Colonic mucosa (tissue), 4 donors: ENCODE data around the gene VASN. TPM values are rescaled to one million over a fixed set of nuclear protein-coding genes. Genes with fewer than 3 reads are reported as not detected.

Experiments
- DNase-seq: peaks from one replicate; pipeline ENCODE4 v3.0.0-alpha.2; 2020
- H3K27ac ChIP-seq: fragments of 200-600 bp; one replicate; pipeline ENCODE4 v1.8.0; 2021
- H3K27me3 ChIP-seq: fragments of 200-600 bp; one replicate; pipeline ENCODE4 v1.8.0; 2021
- H3K36me3 ChIP-seq: fragments of 200-600 bp; one replicate; pipeline ENCODE4 v1.8.0; 2021
- H3K4me1 ChIP-seq: fragments of 200-600 bp; one replicate; pipeline ENCODE4 v1.8.0; 2021; ENCODE audit warnings: mild to moderate bottlenecking
- H3K4me3 ChIP-seq: fragments of 200-600 bp; one replicate; pipeline ENCODE4 v1.8.0; 2021
- H3K9ac ChIP-seq, 2 donors: one replicate each; pipeline ENCODE4 v1.7.0; 2013; ENCODE audit warnings: control low read depth in 2 of 2, low read depth in 2 of 2, low read length in 2 of 2
- H3K9me3 ChIP-seq: fragments of 200-600 bp; one replicate; pipeline ENCODE4 v1.8.0; 2021
- intact Hi-C: fragments of 100-400 bp; cut with DNase I; formaldehyde crosslinking; loops from one replicate; pipeline ENCODE4 v1.14.1; 2022
- total RNA-seq, 2 donors: library from RNA; stranded (reverse); fragmentation: NEBNext Ultra II Directional in 1 of 2; extraction: Animal tissue kit (Norgen Biotek cat#: 25700) in 1 of 2; gene quantifications; one replicate each; pipeline ENCODE4 v1.2.1, GENCODE V29; 2021
- TF ChIP-seq, protein P1 (sequence below): fragments of 200-600 bp; IDR thresholded peaks from one replicate; pipeline ENCODE4 v1.8.0; 2022; ENCODE audit warnings: antibody characterized with exemption, mild to moderate bottlenecking
- donor health status: healthy.
- donor health status: DM: no; HTN: no; CAD: no.
- donor health status: DM: no; HTN: no; CAD: no.

The VASN gene
- total RNA-seq, 2 donors from 2014 or later: 2.7 to 4.1 TPM

DNA sequence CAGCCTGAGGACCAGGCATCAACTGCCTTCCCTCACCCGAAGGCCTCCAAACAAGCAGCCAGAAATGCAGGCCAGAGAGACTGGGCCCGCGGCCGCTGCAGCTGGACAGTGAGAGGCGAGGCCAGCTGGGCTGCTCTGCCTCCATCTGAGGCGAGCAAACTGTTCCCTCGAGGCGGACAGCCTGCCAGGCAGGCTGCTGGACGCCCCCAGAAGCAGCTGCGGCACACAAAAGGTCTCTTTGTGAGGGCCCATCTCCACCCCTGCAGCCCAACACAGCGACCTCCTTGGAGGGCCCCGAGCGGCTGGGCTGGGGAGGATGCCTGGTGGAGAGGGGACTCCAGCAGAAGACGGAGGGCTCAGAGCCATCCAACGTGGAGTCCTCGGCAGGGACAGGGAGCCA is 40.0 kb downstream of the VASN start:
- DNase-seq: peak; percentile 40
- Histone ChIP-seq H3K4me1 (no peaks in the 10 kb centered on the region), H3K4me3 (no peak overlapping the region), H3K36me3 (no peaks in the 10 kb centered on the region), H3K9me3 (no peaks in the 10 kb centered on the region), H3K27me3 (no peaks in the 10 kb centered on the region), H3K27ac (peak overlapping the region; percentile 1), H3K9ac (no peak overlapping the region)
- intact Hi-C loops: no loop called here
- TF ChIP-seq, protein P1, sequence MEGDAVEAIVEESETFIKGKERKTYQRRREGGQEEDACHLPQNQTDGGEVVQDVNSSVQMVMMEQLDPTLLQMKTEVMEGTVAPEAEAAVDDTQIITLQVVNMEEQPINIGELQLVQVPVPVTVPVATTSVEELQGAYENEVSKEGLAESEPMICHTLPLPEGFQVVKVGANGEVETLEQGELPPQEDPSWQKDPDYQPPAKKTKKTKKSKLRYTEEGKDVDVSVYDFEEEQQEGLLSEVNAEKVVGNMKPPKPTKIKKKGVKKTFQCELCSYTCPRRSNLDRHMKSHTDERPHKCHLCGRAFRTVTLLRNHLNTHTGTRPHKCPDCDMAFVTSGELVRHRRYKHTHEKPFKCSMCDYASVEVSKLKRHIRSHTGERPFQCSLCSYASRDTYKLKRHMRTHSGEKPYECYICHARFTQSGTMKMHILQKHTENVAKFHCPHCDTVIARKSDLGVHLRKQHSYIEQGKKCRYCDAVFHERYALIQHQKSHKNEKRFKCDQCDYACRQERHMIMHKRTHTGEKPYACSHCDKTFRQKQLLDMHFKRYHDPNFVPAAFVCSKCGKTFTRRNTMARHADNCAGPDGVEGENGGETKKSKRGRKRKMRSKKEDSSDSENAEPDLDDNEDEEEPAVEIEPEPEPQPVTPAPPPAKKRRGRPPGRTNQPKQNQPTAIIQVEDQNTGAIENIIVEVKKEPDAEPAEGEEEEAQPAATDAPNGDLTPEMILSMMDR: no peak

DNA sequence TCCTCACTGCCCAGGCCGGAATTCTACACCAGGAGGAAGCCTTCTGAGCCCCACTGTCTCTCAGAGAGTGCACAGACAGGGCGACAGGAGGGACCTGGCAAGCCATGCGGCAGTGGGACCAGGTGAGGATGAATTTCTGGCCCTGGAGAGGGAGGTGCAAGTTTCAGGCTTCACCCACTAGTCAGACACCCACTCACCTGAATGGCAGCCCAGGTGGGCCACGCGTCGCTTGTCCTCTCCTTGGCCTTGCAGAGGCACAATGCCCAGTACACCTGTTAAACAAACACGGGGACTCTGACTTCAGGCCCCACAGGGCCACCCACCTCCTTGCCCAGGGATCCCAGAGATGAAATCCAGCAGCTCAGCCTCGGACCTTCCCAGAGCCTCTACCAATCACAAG is 40.5 kb downstream of the VASN start:
- intact Hi-C loops: no loop called here
- Histone ChIP-seq H3K9ac (no peak overlapping the region), H3K27ac (peak overlapping the region; percentile 1), H3K36me3 (no peaks in the 10 kb centered on the region), H3K9me3 (no peaks in the 10 kb centered on the region), H3K27me3 (no peaks in the 10 kb centered on the region), H3K4me3 (no peak overlapping the region), H3K4me1 (no peaks in the 10 kb centered on the region)
- DNase-seq: no peak
- TF ChIP-seq, protein P1: no peak

DNA sequence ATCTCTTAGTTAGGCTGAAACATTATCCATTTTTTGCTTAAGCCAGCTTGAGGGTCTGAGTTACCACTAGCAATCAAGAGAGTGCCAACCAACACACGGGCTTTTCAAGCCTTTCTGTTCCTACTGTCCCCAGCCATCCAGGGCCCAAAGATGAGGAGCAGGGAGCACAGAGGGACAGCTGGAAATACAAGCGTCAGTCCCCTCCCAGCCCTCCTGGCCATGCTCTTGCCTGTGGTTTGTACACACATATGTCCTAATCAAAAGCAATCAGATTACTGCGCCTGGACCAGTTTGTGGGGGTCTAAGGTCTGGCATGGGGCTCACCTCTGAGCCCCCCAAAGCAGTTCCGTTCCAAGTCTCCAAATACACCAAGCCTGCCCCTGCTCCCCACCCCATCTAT is 41.2 kb downstream of the VASN start:
- Histone ChIP-seq H3K4me3 (no peak overlapping the region), H3K9me3 (no peaks in the 10 kb centered on the region), H3K27me3 (no peaks in the 10 kb centered on the region), H3K27ac (no peak overlapping the region), H3K9ac (no peak overlapping the region), H3K4me1 (no peaks in the 10 kb centered on the region), H3K36me3 (no peaks in the 10 kb centered on the region)
- TF ChIP-seq, protein P1: no peak
- intact Hi-C loops: no loop called here
- DNase-seq: no peak

DNA sequence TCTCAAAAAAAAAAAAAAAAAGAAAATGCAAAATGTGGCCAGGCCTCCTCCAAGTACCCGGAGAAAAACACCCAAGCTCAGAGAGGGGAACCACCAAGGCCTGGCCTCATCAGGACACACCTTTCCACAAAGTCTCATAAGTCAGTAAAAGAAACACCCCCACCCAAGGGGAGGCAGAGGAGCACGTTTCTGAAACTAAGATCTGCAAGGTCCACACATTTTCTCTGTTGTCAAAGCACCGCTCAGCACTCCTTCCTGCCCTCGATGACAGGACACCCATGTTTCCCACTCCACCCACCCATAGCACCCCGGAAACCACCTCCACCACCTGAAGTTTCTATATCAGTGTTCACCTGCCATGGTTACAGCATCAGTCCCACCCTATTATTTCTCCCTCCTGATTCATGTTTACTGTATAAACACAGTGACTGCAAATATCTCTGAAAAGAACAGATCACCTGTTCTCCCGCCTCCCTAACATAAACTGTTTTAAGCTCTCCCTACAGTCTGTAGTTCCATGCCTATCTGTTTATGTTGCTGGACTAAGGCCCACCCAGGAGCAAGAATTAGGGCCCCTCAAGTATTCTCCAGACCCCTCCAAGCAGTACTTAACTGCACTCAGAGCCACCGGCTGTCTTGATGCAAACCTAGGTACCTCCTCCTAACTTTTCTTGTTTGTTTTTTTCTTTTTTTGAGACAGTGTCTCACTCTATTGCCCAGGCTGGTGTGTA is 42.7 kb downstream of the VASN start:
- TF ChIP-seq, protein P1: no peak
- Histone ChIP-seq H3K4me3 (no peak overlapping the region), H3K4me1 (no peaks in the 10 kb centered on the region)

DNA sequence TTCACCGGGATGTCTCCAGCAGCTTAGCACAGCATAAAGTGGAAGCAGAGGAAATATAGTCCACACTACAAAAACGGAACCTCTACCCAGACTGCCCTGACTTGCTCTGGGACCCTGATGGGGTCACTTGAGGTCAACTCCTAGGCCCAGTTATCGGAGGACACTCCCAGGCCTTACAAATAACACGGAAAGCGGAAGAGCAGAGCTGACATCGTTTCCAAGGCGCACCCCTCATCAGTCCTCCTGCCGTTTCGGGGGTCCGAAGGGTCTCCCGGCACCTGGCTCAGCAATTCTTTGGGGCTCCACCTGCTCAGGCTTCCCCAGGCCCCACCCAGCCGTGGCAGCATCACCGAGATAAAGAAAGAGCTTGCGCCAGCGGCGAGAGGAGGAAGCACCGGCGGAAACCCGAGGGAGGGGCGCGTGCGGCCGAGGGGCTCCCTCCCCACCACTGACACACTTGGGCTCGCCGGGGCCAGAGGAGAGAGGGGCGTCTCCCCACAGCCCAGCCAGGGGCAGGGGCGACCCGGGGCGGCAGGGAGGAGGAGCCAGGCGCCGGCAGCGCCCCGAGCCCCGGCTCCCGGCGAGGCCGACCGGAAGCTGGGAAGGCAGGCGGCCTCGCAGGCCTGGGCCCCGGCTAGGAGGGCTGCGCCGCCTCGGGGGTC is 44.0 kb downstream of the VASN start:
- TF ChIP-seq, protein P1: no peak
- Histone ChIP-seq H3K36me3 (no peaks in the 10 kb centered on the region), H3K27me3 (no peaks in the 10 kb centered on the region), H3K4me1 (no peaks in the 10 kb centered on the region), H3K4me3 (peak overlapping the region; percentile 86), H3K9me3 (no peaks in the 10 kb centered on the region), H3K27ac (peak overlapping the region; percentile 84), H3K9ac (peak overlapping the region; percentile 92 to 98)
- DNase-seq: peak; percentile 75
- intact Hi-C loops: no loop called here

More for the DNA sequence above, 42.7 kb downstream of the VASN start:
- no peaks in the 10 kb centered on the region for H3K9me3 ChIP-seq
- peak overlapping the region in 1 of 2 donors; percentile 92 for H3K9ac ChIP-seq
- H3K27ac ChIP-seq: no peak overlapping the region
- intact Hi-C loops: no loop called here
- H3K36me3 ChIP-seq: no peaks in the 10 kb centered on the region
- DNase-seq: no peak
- no peaks in the 10 kb centered on the region for H3K27me3 ChIP-seq
